MV-4-11 (cell line): ENCODE results near the gene RABGGTA.
"Not testable (repeated sequence)": the region's sequence is repeated elsewhere in the genome, so short reads cannot be mapped to it uniquely, and the experiment has no call there.

Experiments used
- DNase-seq: peaks from one replicate; lab custom pipeline; 2025; lab: John Stamatoyannopoulos, UW

Gene RABGGTA

DNA sequence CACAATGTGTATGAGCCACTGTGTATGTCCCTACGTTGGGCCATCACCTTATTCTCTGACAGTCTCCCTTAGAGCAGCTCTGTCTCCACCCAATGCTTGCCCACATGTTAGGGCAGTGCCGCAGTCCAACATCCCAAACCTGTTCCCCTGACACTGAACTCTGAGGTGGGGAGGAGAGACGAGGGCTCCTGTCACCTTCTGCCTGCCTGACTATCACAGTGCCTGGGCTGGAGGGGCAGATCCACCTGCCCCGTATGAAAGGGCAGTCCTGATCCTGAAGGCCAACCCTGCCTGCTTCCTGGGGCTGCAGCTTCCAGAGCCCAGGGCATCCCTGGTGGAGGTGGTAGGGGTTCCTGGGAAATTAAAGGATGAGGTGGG is 10.6 kb downstream of the RABGGTA start:
- DNase-seq = no peak

- DNase-seq = no peak
These were observed 11.2 kb downstream of the RABGGTA start for GRCh38 chr14:24260026-24260779.

DNA sequence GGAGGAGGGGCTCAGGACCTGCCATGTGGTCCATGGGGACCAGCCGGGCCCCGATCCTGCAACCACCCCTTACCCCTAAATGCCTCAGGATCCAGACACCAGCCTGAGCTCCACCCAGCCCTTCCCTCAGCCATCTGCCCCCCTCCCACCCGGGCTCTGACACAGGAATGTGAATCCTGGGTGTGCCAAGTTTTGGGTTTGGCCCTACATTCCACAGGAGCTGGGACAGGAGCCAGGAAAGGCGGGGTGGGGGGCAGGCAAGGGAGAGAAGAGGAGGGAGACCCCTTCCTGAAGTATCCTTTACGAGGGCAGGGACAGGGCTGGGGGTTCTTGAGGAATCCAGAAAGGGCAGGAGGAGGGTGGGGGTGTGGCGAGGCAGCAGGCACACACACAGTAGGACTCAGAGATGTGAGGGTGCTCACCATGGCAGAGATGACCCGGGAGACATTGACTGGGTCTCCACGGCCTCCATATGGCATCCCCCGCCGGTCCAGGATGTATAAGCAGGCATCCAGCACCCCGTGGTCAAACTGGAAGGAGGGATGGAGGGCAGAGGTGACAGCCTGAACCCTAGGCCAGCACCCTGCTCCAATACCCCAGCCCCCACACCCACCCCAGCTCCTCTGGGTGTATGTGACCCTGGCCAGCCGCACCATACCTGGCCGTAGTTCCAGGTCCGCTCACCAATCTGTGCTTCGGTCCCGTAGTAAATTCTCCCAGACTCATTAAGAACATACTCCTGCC is 11.9 kb downstream of the RABGGTA start:
- DNase-seq = no peak

DNA sequence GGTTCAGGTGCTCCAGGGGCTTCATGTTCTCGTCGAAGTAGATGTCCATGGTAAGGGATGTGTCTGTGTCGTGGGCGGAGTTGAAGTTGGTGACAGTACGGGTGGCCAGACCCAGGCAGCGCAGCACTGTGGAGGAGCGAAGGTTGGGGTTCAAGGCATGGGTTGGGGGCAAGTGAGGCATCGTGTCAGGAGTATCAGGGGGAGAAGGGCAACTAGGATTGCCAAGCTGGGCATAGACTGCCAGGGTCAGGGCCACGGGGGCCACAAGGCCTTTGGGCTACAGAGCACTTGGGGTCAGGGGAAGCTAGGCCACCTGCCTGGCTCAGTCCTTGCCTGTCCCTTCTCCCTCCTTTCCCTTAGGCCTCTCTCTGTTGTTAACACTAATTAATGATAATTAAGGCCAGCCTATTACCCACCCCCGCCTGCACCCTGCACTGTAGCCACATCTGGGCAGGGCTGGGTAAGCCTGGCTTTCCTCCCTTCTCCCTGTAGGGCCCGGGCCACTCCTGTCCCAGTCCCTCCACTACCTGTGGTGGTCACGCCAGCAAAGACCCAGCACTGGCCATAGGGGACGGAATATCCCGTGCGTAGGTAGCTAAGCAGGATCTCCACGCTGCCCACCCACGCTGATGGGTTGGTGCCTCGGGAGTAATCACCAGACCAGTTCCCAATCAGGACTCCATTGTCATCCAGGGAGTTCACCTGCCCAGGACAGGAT is 12.7 kb downstream of the RABGGTA start:
- no peak for DNase-seq

- no peak for DNase-seq
These were observed 13.3 kb downstream of the RABGGTA start for GRCh38 chr14:24258119-24258518.

GRCh38 chr14:24256960-24257359 is 14.4 kb downstream of the RABGGTA start:
- DNase-seq = no peak

DNA sequence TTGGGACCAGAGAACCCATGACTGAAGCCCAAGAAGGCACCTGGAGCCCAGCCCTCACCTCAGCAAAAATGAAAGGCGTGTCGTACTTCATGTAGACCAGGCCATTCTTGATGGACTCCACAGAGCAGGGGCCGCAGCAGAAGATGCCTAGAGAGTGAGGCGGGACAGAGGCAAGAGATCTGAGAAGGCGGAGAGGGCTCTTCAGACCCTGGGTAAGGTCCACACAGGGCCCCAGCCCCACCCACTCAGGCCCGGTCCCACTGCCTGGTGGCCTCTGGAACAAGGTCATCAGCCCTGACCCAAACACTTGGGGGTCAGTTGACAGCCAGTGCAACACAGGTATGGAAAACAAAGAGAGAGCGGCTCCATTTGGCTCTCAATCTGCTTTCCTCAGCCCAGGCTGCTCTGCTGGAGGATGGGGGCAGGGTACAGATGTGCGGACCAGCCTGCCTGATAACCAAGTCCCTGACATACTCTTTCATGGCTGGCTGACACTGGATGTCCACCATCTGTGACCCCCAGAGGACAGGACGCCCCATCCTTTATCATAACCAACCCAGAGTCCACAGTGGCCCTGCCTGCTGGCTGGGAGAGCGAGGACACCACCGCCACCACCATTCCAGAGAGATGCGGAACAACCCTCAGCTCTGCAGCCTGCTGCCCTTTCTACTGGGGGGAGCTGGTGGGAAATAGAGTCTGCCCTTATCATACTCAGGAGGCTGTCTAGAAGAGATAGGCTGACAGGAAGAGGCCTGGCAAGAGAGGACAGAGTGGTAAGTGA is 15.3 kb downstream of the RABGGTA start:
- DNase-seq = no peak

DNA sequence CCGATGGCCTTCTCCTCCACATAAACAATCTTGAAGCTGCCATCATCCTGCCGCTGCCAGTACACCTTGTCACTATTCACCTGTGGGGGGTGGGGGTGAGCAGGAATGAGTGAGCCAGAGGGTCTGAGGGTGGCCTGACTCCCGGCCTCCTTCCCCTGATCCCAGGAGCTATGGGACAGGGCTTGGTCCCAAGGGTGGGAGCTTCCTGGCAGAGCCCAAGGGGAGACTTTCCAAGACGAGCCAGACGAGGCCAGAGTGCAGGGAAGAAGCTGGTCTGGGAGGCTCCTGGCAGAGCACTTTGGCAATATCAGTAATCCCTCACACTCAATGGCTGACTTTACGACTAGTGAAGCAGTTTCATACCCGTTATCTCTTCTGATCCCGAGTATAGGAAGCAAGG is 16.0 kb downstream of the RABGGTA start:
- DNase-seq = no peak

DNA sequence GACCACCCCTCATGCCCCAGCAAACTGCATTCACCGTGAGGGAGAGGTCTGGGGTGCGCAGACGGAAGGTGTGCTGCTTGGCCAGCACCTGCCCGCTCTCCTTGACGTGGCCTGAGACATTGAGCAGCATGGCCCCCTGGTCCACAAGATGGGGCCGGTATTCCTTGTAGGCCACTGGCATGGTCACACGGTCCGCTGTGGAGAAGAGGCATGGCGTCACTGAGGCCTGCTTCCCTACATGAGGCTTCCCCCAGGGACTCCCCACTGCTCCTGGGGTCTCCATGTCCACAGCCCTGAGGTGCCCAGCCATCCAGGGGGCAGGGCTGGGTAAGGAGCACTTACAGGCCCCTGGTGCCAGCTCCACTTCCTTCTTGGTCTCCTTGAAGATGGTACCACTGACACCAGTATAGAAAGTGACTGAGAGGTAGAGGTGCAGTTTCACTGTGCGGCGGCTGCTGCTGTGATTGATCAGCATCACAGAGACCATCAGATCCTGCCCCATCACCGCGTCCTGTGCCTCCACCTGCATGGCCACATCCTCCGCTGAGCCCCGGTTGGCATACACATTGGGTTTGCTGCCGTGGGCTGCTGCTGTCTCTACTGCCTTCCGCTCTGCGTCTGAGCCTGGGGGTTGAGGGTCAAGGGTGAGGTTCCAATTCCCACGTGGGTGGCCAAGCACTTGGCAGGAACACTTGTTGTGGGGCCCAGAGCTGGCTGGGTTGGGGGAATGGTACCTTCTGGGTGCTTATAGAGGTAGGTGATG is 16.6 kb downstream of the RABGGTA start:
- DNase-seq = no peak

DNA sequence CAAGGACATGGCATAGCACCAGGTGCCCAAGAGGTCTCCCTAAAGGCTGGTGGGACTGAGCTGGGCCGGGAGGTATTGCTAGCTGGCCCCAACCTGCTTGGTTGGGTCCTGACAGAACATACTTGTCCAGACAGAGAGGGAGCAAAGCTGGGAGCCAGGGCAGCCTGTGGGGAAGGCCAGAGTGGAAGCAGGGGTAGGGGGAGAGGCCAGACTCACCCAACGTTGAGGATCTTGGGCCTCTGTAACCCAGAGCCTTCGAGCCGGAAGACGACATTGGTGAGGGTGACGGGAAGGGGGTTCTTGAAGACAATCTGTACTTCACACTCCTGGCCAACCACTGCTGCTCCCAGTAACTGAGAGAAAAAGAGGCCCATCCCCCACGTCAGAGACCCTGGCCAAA is 17.5 kb downstream of the RABGGTA start:
- no peak for DNase-seq

GRCh38 chr14:24252289-24253124 is 18.9 kb downstream of the RABGGTA start:
- no peak for DNase-seq

DNA sequence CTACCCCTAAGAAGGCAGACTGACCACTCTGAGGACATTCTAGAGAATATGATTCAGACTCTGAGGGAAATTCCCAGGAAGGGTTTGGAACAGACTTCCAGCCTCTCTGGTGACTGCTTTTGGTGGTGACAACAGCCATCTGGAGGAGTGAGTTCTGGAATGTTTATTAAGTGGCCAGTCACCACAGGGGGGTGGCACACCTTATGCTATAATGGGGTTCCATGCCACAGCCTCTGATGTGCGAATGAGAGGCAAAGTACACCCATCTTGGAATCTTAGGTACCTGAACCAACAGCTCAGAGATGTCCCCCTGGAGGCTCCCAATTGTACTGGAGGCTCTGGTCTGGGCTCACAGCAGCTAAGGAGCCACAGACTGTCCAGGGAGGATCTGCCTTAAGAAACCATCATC is 19.5 kb downstream of the RABGGTA start:
- DNase-seq = no peak

- no peak for DNase-seq
These were observed 21.0 kb downstream of the RABGGTA start for GRCh38 chr14:24250354-24250753.

- DNase-seq = no peak
These were observed 22.0 kb downstream of the RABGGTA start for GRCh38 chr14:24249230-24250021.

- DNase-seq = no peak
These were observed 24.0 kb downstream of the RABGGTA start for GRCh38 chr14:24247422-24247821.

- peak; percentile 74 for DNase-seq
These were observed 24.6 kb downstream of the RABGGTA start for GRCh38 chr14:24246765-24247212.

GRCh38 chr14:24245350-24245749 is 26.0 kb downstream of the RABGGTA start:
- not testable (repeated sequence) for DNase-seq

- DNase-seq = peak; percentile 77
These were observed 28.0 kb downstream of the RABGGTA start for GRCh38 chr14:24243336-24243836.

- peak; percentile 96 for DNase-seq
These were observed 29.5 kb downstream of the RABGGTA start for GRCh38 chr14:24241829-24242443.
